Measurements from ENCODE around the gene DDIT3.

DDIT3 gene

DNA sequence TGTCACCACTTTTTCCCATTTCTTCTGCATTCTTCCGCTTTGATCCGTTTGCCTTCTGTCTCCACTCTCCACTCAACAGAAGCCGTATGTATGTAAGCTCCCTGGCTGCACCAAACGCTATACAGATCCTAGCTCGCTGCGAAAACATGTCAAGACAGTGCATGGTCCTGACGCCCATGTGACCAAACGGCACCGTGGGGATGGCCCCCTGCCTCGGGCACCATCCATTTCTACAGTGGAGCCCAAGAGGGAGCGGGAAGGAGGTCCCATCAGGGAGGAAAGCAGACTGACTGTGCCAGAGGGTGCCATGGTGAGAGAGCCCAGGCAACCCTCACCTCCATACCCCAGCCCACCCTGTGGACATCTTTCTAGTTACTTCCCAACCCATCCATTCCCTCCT is 52.4 kb downstream of the DDIT3 start:
- no peak for DNase-seq (ENCODE audit: low read depth)

DNA sequence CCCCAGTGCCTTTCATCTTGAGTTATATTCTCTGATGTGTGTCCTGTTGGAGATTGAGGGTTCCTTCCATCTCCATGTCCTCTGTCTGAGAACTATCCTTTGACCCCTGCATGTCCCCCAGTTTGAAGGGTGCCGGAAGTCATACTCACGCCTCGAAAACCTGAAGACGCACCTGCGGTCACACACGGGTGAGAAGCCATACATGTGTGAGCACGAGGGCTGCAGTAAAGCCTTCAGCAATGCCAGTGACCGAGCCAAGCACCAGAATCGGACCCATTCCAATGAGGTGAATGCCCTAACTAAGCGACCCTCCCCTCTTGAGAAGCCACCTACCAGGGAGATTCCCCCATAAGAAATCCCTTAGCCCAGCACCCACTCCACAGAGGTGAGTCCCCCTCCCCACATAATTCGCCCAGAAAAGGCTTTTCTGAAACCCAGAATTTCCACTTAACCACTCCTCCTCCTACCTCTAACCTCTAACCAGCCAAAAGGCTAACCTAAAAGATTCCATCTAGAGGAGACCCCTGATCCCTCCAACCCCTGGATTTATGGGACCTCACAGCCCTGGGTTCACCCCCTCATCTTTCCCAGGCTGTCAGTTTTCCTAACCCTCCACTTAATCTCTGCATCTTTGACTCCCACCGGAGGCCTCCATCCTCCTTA is 53.0 kb downstream of the DDIT3 start:
- DNase-seq (ENCODE audit: low read depth) = no peak

Data from GM04503 (cell line).